Measurements from ENCODE around the gene BTBD7.
"Not testable (repeated sequence)": the region's sequence is repeated elsewhere in the genome, so short reads cannot be mapped to it uniquely, and the experiment has no call there.

BTBD7 gene

DNA sequence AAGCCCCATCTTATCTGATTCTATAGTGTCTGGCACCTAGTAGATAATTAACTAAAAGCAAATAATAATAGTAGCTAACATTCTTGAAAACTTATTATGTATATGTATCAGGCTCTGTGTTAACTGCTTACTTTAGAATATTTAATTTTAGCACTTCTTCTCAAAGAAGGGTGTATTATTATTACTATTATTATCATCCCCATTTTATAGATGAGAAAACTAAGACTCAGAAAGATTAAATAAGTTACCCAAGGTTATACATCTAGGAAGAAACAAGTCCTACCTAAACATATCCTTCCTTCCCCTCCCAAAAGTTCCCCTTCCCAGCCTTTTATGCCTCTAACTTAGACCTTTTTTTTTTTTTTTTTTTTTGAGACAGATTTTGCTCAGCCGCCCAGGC is 64.4 kb downstream of the BTBD7 start:
- no peak for DNase-seq (ENCODE audit: low read depth, low spot score)
- H3K4me3 ChIP-seq (ENCODE audit: low read length) = no peak overlapping the region

GRCh38 chr14:93267149-93267711 is 65.6 kb downstream of the BTBD7 start:
- no peak for DNase-seq (ENCODE audit: low read depth, low spot score)
- H3K4me3 ChIP-seq (ENCODE audit: low read length) = no peak overlapping the region

DNA sequence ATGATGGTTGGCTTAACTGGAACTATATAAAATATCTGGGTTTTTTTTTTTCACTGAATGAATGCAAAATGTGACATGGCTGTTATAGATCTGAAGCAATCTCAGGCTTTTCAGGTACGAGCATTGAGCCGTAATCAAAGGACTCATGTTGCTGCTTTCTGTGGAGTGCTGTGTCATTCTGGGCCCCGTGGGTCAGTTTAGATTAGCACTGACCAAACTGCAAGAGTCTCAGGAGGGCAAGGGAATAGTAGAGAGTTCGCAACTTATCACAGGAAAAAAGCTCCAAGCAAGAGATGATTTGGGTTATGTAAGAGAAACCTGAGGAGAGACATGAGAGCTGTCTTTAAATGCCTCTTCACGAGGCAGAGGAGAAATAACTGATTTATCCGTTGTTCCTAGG is 66.7 kb downstream of the BTBD7 start:
- DNase-seq (ENCODE audit: low read depth, low spot score) = no peak
- no peak overlapping the region for H3K4me3 ChIP-seq (ENCODE audit: low read length)

GRCh38 chr14:93263416-93263815 is 69.4 kb downstream of the BTBD7 start:
- no peak overlapping the region for H3K4me3 ChIP-seq (ENCODE audit: low read length)
- no peak for DNase-seq (ENCODE audit: low read depth, low spot score)

DNA sequence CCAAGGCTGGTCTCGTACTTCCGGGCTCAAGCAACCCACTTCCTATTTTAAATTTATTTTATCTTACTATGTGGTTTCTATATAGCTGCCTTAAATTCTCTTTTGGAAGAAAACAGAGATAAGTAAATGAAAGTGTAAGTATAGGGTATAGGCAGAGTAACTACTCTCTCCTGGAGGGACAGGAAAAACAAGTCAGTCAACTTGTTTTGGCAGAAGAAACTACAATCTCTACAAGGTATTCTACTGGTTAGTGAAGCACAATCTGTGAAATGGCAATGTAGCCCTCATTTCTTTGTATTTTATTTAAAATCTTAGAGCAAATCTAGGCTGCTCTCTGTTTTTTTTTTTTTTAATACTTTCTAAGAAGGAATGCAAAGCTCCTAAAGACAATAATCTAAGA is 70.4 kb downstream of the BTBD7 start:
- no peak overlapping the region for H3K4me3 ChIP-seq (ENCODE audit: low read length)
- DNase-seq (ENCODE audit: low read depth, low spot score) = peak; percentile 35

DNA sequence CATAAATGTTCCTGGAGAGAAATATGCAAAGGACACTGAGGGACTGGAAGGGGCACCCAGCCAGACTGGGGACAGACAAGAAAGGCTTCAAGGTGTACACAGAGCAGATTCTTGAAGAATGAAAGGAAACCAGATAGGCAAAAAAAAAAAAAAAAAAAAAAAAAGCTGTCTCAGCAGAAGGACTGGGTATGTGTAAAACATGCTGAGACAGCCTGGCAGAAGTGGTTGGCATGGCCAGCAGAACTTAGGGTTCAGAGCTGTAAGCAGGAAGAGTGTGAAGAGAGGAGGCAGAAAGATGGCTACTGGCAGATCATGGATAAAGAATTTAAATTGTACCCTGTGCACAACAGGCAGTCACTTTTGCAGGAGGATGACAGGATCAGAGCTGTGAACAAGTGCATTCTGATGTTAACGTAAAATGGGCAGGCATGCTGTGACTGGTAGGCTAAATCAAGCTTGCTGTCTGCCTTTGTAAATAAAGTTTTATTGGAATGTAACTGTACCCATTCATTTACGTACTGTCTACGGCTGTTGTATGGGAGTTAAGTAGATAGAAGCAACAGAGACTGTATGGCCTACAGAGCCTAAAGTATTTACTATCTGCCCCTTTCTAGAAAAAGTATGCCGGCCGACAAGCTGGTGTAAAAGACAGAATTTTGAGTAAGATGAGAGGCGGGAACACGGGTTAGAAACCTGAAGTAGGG is 83.6 kb downstream of the BTBD7 start:
- no peak for DNase-seq (ENCODE audit: low read depth, low spot score)

DNA sequence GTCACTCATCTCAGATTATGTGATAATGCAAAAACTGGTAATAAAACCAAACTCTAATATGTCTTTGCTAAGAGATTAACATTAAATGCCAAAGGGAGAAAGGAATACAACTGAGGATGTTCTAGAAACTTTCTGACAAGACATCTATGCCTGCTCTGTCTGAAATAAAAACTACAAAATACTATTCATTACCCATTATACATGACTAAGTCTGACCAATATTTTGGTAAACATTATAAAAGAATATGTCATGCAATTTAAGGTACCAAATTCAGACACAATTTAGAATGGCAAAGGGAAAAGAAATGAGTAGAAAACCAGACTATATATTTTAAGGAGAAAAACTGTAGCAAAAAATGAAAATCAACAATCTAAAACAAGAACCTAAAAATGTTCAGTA is 86.3 kb downstream of the BTBD7 start:
- DNase-seq (ENCODE audit: low read depth, low spot score) = no peak
- H3K4me3 ChIP-seq (ENCODE audit: low read length) = no peak overlapping the region

More for the DNA sequence above, 83.6 kb downstream of the BTBD7 start:
- H3K4me3 ChIP-seq (ENCODE audit: low read length) = no peak overlapping the region

DNA sequence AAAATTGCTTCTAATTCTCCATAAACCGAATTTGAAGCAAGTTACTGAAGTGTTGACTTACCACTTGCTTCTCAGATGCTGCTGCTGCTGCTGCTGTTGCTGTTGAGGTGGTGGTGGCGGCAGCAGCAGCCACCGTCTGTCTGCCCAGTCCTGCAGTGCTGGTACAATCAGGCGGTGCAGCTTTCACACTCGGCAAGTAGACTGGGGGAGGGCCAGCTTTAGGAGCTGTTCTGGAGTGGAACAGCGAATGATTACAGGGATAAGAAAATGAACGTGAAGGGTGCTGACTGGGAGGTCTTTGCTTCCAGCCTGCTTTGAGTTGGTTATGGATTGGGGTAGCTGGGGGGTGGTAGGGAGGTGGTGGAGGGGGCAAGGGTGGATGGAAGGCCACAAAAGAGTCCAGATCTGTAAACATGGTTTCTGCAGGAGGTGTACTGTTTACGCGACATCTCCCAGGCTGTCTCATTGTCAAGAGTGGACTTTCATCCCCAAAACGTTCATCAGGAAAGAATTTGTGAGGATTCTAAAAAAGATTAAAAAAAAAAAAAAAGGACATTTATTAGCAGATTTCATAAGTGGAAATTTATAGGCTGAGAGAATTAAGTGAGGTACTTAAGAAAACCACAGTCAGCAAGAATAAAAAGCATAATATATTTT is 86.9 kb downstream of the BTBD7 start:
- DNase-seq (ENCODE audit: low read depth, low spot score) = no peak
- H3K4me3 ChIP-seq (ENCODE audit: low read length) = no peak overlapping the region

DNA sequence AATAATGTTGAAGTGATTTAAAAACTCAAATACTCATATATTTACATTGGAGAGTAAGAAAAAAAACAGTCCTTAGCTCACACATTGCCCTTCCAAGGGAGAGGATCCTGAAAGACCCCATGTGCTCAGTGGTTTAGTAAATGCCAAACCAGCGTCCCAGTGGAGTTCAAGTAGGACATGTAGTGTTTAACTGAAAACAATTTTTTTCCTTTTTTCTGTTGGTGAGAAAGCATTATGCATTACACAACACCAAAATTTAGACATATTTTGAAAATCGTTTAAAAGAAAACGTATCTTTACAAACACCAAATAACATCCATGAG is 92.2 kb downstream of the BTBD7 start:
- no peak for DNase-seq (ENCODE audit: low read depth, low spot score)
- no peak overlapping the region for H3K4me3 ChIP-seq (ENCODE audit: low read length)

DNA sequence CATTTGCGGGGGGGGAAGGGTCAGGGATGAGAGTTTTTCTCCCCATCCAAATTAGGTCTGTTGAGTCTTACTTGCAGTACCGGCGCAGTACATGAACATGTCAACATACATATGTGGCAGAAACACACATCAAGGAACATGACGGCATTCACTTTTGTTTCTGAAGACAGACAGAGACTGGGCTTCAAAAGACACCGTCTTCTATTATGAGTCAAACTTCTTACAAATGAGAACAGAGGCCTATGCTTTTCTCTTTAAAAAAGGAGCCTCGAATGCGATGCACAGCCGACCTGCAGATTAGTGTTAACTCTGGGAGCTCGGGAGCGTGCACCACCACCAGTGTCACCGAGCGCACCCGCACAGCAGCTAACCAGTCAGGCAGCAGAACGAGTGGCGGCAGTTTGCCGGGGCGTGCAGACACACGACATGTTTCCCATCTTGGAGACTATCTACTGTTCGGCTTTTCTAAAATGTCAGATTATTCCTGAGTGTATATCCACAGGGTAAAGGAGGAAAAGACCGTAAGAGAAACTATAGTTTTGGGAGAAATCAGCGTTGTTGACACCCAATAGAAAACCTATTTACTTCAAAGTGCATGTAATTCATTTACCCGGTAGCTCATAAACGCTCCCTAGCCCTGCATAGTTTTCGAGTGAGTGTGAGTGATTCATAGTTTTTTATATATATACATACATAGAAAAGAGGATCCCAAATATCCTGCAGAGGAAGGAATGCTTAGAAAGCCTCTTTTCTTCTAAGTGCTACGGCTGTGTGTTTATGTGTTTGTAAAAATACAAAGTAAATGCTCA is 92.8 kb downstream of the BTBD7 start:
- H3K4me3 ChIP-seq (ENCODE audit: low read length) = no peak overlapping the region
- DNase-seq (ENCODE audit: low read depth, low spot score) = no peak

DNA sequence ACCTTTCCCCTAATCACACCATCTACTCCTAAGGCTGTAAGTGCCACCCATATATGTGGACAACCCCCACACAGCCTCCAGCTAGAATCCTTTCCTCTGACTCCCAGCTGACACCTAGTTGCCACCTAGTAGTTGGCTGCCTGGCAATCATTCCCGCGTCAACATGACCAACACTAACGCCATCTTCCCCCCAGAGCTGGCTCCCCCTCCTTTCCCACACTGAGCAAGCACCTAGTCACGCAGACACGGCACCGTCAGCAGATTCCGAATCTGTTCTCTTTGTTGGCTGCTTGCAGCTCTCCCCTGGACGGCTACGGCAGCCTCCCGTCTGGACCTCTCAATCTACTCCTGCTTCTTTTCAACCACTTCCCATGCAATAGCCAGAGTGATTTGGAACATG is 98.0 kb downstream of the BTBD7 start:
- no peak for DNase-seq (ENCODE audit: low read depth, low spot score)
- no peak overlapping the region for H3K4me3 ChIP-seq (ENCODE audit: low read length)

DNA sequence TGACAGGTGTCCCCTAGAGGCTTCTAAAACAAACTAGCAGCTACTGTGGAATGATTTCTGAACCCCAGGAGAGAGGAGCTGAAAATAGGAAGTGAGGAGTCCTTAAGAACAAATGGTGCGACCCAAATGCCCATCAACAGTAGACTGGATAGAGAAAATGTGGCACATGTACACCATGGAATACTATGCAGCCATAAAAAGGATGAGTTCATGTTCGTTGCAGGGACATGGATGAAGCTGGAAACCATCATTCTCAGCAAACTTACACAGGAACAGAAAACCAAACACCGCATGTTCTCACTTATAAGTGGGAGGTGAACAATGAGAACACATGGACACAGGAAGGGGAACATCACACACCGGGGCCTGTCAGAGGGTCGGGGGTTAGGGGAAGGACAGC is 99.8 kb downstream of the BTBD7 start:
- not testable (repeated sequence) for DNase-seq (ENCODE audit: low read depth, low spot score); H3K4me3 ChIP-seq (ENCODE audit: low read length)

DNA sequence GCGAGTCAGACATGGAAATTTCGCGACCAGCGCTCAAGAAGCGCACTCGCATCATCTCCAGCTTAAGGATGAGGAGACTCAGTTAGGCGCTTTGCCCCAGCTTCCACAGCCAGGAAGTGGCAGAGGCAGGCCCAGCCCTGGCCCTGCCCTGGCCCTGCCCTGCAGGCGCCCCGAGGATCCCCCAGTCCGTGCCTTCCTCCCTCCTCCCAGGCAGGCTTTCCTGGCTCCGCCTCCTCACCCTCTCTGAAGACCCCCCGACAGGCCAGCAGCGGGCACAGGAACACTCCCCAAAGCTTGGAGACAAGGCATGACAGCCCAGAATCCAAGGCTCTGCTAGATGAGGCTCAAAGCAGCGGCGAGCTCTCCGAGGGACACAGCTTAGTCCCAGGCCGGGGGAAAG is 100.7 kb downstream of the BTBD7 start:
- DNase-seq (ENCODE audit: low read depth, low spot score) = no peak
- no peak overlapping the region for H3K4me3 ChIP-seq (ENCODE audit: low read length)

GRCh38 chr14:93231129-93231979 is 101.5 kb downstream of the BTBD7 start:
- DNase-seq (ENCODE audit: low read depth, low spot score) = no peak
- no peak overlapping the region for H3K4me3 ChIP-seq (ENCODE audit: low read length)

DNA sequence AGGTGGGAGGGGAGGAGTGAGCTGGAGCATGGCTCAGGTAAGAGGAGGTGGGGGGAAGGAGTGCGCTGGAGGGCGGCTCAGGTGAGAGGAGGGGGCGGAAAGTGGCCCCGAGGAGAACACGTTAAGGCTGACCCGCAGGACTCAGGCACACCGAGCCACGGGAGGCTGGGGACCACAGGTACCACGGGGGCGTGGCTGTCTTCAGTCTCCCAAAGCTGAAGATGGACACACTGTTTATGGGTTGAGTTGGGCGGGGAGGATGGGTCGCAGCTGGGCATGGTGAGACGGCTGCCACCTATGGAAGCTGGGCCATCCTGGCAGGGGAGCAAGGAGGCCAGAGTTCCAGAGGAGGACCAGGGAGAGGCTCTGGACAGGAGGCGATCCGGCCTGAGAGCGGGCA is 102.3 kb downstream of the BTBD7 start:
- no peak for DNase-seq (ENCODE audit: low read depth, low spot score)
- no peak overlapping the region for H3K4me3 ChIP-seq (ENCODE audit: low read length)

DNA sequence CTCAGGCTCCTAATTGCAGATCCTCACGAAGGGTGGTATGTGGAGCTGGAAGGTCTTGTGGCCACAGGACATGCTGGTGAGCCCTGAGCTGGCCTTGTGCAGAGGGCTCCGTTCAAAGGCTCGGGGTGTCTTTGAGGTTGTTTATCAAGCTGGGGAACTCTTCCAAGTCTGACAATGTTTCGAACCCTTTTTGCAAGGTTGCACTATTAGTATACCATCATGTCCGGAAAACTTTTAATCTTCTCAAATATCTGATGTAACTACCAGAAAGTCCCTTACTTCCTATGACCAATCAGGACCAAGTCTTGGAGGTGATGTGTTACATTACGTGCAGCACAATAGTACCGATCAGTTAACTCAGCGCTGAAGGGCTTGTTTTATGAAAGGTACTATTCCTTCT is 104.3 kb downstream of the BTBD7 start:
- DNase-seq (ENCODE audit: low read depth, low spot score) = no peak
- H3K4me3 ChIP-seq (ENCODE audit: low read length) = no peak overlapping the region

- DNase-seq (ENCODE audit: low read depth, low spot score) = no peak
Observed at GRCh38 chr14:93223565-93223964, 109.3 kb downstream of the BTBD7 start.

DNA sequence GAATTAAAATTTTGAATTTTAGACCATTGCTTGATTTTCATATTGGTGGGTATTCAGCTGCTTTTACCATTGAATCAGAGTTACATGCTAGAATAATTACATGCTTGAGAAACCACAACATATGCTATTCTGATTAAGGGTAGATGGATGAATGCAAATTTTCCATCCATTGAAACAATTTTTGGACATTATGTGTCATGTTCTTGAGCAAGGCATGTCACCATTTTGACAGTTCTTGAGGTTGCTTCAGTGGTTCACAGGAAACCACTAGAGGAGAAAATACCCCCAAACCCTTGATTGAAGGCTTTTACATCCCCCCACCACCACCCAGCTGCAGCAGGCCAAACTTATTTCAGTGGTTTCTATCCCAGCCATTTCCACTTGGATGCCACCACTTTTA is 112.3 kb downstream of the BTBD7 start:
- no peak overlapping the region for H3K4me3 ChIP-seq (ENCODE audit: low read length)
- peak; percentile 35 for DNase-seq (ENCODE audit: low read depth, low spot score)

More at GRCh38 chr14:93223565-93223964, 109.3 kb downstream of the BTBD7 start:
- H3K4me3 ChIP-seq (ENCODE audit: low read length) = no peak overlapping the region

GRCh38 chr14:93219103-93219726 is 113.6 kb downstream of the BTBD7 start:
- no peak overlapping the region for H3K4me3 ChIP-seq (ENCODE audit: low read length)
- DNase-seq (ENCODE audit: low read depth, low spot score) = peak; percentile 69
